ENCODE measurements around the gene CDX2.

The CDX2 gene

DNA sequence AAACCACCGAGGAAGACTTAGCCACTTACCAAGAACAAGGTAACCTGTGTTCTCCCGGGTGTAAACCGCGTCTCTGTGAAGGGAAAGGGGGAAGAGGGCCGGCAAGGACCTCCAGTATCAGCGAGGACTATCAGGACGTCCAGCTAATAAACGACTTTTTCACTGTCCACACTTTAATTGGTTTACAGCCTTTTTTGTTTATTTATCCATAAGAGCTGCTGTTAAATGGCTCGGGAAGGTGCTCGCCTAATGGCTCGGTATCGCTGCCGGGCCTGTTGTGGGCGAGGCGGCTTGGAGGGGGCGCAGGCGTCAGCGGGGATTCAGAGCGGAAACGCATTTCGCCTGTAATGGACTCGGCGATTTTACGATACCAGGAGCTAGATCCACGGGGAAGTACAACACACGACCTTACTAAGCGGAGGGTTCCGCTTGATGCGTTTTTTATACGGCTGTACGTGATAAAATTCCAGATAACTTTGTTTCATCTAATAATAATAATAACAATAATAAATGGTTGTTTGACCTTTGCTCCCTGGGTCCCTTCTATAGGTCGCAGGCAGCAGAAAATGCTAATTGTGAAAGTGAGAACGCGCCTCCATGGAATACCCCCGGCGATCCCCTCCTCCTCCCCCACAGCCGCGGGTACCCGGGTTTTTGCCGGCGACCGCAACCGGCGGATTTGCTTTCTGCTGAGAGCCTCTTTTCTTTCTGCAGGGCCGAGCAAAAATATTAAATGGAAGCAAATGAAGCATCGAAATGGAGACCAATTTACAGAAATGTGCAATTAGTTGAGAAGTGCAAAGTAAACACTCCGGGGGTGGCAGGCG is 51.8 kb downstream of the CDX2 start:
- no peak for DNase-seq (ENCODE audit: low read depth)

DNA sequence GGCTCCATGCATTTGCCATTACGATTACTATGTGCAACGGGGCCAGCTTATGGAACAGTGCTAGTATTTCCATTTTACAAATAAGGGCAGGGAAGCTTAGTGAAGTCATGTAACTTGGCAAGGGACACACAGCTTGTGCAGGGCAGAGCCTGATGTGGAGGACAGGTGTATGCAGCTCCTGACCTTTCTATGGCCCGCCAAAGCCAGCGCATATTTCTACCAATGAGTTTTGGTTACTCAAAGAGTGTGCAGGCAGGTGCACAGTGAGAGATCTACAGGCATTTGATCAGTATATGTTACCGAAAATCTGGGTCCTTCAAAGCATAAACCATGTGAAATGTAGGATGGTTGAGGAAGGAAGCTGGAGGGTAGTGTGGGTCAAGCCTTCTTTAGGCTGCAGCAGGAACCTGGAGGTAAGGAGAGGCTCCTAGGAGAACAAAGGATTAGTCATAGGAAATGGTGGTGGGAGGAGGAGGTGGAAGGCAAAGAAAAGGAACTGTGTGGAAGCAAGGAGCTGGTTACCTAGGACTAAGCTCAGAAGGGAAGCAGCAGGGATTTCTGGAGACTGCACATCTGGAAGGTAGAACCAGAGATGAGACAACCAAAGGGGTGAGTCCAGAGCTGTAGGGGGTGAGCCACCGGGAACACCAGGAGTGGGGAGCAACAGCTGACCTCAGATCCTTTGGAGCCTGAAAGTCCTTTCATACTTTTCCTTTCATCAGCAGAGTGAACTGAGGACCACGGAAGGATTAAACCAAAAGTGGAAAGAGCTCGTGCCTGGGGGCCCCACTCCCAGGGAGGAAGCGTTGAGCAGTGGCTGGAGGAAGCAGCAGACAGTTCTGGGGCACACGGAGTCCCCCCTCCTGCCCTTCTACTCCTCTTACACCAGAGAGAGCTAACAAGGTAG is 53.6 kb downstream of the CDX2 start:
- DNase-seq (ENCODE audit: low read depth) = no peak

DNA sequence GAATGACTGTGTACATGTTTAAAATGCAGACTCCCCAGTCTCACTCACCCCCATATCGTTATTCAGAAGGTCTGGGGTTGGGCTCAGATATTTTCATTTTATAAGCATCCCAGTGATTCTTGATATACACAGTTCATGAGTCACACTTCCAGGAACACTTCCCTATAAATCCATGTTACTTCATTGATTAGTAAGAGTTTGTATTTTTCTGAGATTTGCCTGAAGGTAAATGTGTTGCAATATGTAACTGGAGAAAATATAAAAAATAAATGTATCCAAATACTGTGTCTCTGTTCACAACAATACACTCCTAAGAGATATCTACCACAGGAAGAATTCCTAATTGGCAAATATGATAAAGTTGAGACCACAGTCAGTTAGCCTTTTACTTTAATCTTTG is 56.0 kb downstream of the CDX2 start:
- no peak for DNase-seq (ENCODE audit: low read depth)

DNA sequence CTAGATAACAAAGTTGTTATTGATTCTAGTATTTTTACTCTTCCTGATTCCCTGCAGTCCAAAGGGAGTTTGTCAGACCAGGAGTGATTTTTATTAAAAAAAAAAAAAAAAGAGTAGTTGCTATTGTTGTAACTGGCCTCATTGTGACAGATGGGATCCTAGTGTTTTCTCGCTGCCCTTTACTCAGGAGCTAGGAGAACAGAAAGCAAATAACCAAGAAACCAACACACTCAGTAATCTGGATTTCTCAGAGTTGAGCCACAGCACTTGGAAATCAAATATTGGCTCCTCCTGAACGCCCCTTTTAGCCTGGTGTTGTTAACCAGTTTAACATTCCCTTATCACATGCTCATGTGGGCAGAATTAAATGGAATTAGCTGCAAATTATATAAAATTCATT is 57.6 kb downstream of the CDX2 start:
- DNase-seq (ENCODE audit: low read depth) = no peak
